DMS153 treated with DMSO at 0.1 percent for 48 hours (cell line): ENCODE data around the gene HEG1.

Source experiments
- DNase-seq: peaks from one replicate; lab custom pipeline; 2025; ENCODE audit not compliant: unreplicated experiment; lab: John Stamatoyannopoulos, UW

HEG1 gene

DNA sequence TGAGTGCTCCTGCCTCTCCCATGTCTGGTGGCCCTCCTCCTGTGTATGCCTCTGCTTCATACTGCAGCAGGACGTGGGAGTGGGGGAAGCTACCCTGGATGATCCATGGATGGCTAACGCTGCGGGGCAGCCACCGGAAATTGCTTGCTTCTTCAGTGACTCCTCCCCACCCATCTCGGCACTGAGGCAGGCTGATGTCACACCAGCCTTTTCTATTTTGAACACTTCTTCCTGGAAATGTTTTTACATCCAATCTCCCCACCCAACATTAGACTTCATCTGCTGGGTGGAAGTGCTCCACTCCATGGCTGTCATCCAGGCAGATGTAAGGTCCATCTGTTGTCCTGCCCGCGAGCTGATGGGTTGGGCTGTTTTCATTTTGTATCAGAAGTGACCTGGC lies 62.3 kb downstream of the HEG1 start:
- no peak for DNase-seq

GRCh38 chr3:124992041-124992440 lies 63.8 kb downstream of the HEG1 start:
- no peak for DNase-seq

DNA sequence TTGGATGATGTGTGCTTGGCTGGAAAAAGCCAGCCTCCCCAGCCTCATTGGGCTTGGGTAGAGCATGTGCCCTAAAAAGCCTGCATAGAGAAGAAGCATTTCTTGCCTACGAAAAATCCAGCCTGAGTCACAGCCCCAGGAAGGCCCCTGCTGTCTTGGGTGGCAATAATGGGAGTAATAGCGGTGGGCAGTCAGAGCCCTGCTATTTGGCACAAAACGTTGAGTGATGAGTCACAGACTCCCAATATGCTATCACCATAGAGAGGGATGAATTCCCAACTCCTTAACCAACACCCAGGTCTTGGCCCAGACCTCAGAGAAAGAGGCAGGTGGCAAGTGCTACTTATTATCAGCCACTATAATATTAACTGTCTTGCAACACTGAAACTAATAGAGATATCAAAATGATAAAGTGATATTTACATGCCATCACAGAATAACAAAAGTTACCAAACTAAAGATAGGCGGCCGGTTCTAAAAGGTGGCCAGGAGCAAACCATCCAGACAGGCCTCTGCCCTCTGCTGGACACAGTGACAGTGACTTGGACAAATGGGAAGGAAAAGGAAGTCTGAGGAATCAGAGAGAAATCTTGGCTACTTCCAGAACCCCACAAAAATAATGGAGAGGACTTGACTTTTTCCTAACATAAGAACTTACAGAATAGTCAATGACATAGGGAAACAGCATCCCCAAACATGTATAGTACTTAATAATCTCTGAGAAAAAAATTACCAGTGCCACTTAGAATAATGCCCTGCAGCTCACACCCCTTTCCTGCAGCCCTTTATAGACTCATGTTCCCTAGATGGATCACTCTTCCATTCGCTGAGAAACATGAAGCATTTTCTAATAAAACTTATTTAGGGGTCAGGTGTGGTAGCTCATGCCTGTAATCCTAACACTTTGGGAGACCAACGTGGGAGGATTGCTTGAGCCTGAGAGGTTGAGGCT lies 69.3 kb downstream of the HEG1 start:
- no peak for DNase-seq

- DNase-seq, result no peak
These were observed 70.4 kb downstream of the HEG1 start for GRCh38 chr3:124985349-124985748.

DNA sequence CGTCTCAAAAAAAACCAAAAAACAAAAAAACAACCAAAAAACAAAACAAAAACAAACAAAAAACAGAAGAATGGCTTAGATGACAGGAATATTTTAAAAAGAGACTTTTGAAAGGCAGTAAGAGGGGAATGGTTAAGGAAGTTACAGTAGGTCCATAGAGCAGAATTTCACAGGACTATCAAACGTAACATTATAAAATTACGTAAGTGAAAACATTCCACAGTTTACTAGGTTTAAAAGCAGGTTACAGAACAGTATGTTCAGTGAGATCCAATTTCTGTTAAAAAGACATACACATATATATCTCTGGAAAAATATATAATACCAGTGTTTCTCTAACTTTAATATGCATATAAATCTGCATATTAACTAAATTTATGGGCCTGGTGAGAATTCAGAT lies 71.0 kb downstream of the HEG1 start:
- no peak for DNase-seq

DNA sequence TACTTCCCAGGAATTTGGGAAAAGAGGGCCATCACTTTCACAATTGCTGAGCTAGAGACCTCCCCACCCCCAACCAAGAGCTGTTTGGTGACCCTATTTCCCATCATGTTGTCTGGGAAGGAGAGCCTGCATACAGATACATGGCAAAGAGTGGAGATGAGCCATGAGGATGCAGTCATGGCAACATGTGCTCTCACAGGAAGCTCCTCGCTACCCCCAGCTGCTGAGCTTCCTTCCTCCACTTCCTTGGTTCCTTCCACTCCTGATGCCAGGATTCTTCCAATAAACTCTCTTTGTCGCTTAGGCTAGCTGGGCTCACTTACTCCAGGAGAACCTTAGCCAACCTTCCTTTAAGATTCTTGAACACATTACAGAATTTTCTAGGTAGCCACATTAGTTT lies 72.9 kb downstream of the HEG1 start:
- no peak for DNase-seq

GRCh38 chr3:124981472-124981871 lies 74.3 kb downstream of the HEG1 start:
- DNase-seq, result no peak

DNA sequence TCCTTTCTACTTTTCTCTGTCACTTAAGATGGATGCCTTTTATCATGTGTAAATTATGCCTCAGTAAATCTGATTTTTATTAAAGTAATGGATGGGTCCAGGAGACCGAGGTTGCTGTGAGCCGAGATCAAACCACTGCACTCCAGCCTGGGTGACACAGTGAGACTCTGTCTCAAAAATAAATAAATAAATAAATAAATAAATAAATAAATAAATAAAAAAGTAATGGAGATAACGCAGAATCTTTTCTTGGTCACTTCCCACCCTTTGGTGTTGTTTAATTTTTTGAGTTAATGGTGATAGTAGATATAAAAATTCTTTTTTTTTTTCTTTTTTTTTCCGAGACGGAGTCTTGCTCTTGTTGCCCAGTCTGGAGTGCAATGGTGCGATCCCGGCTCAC lies 77.2 kb downstream of the HEG1 start:
- no peak for DNase-seq

GRCh38 chr3:124976383-124976782 lies 79.4 kb downstream of the HEG1 start:
- no peak for DNase-seq

- no peak for DNase-seq
These were observed 81.1 kb downstream of the HEG1 start for GRCh38 chr3:124974691-124975090.

DNA sequence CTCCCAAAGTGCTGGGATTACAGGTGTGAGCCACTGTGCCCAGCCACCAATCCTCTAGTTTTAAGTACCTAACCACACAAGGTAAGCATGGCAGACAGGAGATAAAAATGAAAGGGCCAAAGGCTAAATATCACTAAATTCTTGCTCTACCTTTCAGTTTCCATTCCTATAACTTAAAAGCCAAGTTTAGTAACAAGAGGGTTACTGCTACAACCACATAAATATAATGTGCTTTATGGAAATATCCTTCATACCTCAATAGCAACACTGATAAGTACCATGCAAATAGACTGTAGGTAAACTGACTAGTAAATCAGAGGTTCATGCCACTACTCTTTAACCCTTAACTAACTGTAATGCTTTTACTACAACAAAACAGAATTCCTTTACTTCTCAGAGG lies 82.5 kb downstream of the HEG1 start:
- DNase-seq, result no peak

DNA sequence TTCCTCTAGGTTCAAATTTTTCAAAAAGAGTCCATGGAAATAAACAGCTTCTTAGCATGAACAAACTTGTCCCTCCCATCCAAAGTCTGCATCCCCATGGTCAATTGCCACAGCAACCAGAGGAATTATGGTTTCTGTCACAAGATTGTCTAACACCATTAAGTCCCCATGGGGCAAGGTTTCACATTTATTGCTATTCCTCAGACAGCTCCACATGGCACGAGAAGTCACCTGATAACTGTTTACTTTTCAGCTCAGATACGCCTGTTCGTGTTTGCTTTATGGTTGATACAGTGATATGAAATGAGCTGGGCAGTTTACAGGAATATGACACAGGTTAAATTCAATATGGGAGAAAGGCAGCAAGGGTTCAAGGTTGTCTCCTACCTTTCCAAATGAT lies 83.3 kb downstream of the HEG1 start:
- DNase-seq, result peak; percentile 36

- no peak for DNase-seq
These were observed 85.7 kb downstream of the HEG1 start for GRCh38 chr3:124969963-124970722.

- DNase-seq, result no peak
These were observed 86.6 kb downstream of the HEG1 start for GRCh38 chr3:124969190-124969589.

GRCh38 chr3:124967964-124968363 lies 87.8 kb downstream of the HEG1 start:
- no peak for DNase-seq

DNA sequence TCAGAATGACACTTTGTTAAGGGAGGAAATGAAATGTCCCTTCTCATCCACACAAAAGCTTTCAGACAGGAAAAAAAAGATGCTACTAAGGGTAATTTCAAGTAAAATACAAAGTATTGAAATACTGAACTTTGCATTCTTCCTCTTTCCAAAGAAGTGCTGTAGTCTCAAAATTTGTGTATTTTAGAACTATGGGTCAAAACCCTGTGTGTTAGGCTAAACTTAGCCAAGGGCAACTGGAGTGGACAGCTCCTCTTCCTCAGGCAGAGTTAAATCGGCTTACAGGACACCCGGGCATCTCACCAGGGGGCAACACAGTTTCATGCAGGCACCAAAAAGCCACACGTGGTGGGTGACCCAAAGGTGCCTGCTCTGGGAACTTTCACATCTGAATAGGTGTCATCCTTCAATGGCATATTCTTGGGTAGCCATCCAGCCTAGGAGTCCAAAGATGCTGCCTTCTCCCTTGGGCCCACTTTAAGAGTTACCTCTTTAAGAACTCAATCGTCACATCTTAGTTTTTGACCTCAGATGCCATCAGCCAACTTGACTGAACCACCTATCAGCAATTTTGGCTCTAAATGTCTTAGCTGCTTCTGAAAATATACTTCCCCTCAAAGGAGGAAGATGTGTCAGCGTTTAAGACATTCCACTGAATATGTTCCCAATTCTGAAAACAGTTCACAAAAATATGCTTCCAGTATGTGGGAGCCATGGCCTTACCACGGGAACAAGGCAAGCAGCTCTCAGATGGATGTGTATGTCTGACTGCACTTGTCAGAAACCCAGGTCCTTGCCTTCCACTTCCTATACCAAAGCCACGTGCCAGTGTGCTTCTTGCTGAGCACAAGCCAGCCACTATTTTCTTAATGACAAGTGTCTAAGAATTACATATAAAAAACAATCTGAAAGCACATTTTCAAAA lies 89.0 kb downstream of the HEG1 start:
- no peak for DNase-seq

- peak; percentile 32 for DNase-seq
These were observed 90.4 kb downstream of the HEG1 start for GRCh38 chr3:124965413-124965812.

GRCh38 chr3:124964387-124964786 lies 91.4 kb downstream of the HEG1 start:
- no peak for DNase-seq

- no peak for DNase-seq
These were observed 92.0 kb downstream of the HEG1 start for GRCh38 chr3:124963755-124964154.

DNA sequence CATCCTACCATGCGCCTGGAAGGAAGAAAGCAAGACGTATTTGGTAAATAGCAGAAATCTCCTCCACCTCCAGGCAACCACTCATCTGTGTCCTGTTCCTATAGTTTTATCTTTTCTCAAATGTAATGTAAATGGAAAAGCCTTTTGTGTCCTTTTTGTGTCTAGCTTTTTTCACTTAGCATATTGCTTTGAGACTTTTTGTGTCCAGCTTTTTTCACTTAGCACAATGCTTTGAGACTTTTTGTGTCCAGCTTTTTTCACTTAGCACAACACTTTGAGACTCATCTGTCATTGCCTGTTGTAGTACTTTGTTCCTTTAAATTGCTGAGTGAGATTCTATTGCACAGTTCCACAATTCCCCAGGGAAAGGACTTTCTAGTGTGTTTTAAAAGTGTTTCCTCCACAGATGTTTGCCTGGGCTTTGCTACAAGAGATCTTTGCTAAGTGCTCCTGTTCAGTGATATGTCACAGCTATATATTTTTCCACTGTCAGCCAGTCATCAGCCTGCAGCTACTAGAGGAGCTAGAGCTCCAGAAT lies 93.3 kb downstream of the HEG1 start:
- no peak for DNase-seq

GRCh38 chr3:124960698-124961097 lies 95.1 kb downstream of the HEG1 start:
- no peak for DNase-seq
